NCI-H1436 treated with DMSO at 0.1 percent for 48 hours (cell line): ENCODE measurements around the gene ZNF335.

Source experiments
- DNase-seq: peaks from one replicate; lab custom pipeline; 2025; lab: John Stamatoyannopoulos, UW

Gene ZNF335

DNA sequence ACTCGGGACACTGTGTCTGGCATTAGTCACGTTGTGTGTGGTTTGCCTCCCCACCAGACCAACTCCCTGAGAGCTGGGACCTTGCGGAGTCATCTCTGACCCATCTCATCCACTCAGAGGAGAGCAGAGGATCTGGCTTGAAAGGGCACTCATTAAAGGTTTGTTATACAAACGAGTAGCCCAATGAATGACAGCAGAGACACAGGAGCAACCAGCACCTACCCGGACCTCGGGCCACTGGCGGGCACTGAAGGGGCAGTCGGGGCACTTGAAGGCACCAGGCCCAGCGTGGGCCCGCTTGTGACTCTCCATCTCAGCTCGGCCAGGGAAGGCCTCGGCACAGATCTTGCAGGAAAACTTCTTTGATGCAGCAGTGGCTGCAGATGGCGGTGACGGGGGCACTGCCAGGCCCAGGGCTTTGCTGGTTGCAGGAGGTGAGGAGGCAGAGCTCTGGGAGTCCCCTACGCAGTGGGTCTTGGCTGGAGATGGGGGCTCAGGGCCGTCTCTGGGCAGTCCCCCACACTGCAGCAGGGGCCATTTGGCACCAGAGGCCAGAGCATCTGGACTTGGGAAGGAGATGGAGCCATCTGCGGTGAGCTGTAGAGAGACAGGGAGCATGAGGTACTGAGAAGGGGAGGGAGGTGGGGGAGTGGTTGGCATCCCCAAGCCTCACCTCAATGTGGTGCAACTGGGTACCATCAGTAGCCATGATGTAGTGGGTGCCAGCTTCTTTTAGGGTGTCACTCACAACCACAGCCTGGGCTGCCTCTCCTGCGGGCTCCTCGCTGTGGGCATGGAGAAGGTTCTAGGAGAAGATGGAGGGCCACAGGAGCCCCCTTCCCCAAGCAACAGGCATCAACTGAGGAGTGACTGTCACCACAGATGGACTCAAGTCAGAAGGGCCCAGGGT, 19.8 kb downstream of the ZNF335 start:
- no peak for DNase-seq

DNA sequence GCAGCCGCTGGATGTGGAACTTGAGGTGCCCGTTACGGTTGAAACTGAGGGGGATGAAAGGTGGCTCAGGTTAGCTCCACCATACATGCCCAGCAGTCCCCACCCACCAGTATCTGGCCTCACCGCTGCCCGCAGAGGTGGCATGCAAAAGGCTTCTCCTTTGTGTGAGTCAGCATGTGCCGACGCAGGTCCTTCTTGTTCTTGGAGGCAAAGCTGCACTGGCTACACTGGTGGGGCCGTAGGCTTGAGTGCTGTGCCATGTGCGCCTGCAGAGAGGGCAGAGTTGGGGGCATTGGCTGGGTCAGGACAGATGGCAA, 21.7 kb downstream of the ZNF335 start:
- no peak for DNase-seq

DNA sequence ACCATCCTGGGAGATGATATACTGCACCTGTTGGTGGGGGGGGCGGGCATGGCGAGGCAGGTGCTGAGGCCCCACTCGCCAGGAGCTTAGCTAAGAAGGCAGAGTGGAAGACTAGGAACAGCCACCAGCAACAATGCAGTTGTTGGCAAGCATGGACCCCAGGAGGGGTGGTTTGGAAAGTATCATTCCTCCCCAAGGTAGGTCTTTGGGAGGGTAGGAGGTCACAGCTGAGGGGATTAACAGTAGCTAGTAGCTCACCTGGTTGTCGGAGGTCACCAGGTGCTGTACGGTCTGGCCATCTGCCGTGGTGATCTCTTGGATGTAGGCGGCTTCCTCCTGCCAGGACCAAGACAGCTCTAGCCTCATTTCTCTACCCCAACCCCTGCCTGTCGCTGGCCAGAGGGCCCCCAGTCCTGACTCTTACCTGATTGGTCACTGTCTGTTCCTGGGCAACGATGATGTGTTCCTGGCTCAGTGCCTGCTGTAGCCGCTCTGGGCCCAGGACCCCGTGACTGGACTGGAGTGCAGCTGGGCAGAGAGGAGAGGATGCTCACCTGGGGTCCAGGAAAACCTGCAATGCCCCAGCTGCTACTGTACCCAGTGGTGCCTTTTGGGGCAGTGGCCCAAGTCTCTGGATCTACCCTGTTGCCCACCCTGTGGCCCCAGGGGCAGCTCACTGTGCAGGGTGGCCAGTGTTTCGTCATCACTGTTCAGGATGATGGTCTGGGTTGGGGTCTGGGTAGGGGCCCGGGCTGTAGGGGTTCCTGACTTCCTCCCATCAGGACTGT, 22.3 kb downstream of the ZNF335 start:
- DNase-seq = no peak

DNA sequence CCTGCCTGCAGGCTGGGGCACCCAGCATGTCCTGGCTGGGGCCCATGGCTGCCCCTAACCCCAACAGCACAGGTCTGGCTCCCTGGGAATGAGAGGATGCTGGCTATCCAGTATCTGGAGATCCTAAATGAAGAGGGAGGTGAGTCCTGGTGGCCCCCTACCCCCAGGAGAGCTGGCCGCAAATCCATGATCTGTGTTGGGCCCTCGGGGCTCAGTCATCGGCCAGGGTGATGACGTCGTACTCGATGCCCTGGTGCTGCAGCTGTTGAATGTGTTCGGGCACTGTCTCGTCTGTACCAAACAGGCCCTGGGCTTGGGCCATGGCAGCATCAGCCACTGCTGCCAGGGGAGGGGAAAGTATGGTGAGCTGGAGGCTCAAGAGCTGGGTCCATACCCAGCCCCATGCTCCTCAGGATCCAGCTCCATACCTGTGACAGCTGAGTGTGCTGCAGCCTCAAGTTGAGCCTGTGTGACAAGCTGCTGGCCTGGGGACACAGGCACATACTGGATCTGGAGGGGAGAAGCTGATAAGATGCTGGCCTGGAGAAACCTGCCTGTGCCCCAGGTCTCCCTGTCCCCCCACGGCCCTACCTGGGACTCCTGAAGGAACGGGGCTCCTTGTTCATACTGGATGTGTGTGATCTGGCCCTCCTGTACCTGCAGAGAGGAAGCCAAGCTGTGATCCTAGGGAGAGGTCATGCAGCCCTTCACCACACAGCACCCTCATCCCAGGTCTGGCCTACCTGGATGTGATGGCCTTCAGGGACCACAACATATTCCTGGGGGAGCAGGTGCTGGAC, 23.1 kb downstream of the ZNF335 start:
- DNase-seq = no peak

DNA sequence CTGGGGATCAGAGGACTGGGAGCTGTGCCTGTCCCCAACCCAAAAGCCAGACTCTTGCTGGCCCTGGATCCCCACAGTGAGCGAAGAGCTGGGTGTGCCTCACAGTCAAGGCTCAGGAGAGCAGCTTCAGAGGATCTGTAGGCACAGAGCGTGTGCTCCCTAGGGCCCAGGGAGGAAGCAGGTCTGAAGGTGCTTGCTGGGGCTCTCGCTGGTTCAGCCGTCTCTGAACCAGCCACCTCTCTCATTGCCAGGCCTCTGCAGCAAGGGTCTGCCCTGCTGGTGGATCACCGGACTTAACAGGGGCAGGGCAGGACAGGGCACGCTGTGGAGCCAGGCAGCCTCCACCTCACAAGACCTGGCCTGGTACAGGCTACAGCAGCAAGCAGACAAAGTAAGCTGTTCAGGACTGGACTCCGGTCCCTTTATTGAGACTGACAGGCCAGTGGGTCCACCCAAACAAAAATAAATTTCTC, 23.7 kb downstream of the ZNF335 start:
- DNase-seq = no peak

DNA sequence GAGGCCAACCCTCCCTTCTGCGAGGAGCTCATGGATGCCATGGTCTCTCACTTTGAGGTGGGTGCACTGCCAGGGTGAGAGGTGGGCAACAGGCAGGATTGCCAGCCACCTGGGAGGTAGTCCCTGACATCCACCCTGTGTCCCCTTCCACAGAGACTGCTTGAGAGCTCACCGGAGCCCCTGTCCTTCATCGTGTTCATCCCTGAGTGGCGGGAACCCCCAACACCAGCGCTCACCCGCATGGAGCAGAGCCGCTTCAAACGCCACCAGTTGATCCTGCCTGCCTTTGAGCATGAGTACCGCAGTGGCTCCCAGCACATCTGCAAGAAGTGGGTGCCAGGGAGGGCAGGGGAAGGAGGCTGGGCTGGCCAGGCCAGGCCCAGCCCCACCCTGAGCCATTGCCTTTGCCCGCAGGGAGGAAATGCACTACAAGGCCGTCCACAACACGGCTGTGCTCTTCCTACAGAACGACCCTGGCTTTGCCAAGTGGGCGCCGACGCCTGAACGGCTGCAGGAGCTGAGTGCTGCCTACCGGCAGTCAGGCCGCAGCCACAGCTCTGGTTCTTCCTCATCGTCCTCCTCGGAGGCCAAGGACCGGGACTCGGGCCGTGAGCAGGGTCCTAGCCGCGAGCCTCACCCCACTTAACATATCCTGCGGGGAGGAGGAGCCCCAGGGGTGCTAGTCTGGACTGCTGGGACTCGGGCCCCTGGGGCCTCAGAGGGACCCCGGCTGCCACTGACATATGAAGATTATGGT, 24.7 kb downstream of the ZNF335 start:
- no peak for DNase-seq

DNA sequence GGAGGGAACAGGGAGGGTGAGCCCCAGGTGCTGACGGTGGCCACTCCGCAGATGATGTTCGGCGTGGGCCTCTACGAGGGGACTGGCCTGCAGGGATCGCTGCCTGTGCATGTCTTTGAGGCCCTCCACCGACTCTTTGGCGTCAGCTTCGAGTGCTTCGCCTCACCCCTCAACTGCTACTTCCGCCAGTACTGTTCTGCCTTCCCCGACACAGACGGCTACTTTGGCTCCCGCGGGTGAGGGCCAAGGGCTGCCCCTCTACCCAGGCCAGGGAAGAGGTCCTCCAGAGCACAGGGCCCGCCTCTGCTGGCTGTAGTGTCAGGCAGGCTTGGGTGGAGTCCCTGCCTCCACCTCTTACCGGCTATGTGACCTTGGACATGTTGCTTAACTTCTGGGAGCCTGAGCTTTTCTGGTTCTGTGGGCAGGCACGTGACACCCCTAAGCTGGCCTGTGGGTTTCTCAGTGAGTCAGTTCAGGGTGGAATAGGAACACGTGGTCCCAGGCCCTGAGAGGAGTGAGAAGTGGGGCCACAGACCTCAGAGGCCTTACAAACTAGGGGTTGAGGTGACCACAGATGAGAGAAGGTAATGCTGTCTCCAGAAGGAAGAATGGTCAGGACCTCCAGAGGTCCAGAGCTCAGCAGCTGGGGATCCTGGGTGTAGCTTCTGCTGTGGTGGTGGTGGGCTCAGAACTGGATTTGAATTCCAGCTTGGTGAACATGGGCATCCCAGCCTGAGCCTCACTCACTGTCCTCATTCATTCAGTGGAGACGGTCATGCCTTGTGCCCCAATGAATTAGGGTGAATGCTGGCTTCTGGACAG, 25.6 kb downstream of the ZNF335 start:
- DNase-seq = no peak

DNA sequence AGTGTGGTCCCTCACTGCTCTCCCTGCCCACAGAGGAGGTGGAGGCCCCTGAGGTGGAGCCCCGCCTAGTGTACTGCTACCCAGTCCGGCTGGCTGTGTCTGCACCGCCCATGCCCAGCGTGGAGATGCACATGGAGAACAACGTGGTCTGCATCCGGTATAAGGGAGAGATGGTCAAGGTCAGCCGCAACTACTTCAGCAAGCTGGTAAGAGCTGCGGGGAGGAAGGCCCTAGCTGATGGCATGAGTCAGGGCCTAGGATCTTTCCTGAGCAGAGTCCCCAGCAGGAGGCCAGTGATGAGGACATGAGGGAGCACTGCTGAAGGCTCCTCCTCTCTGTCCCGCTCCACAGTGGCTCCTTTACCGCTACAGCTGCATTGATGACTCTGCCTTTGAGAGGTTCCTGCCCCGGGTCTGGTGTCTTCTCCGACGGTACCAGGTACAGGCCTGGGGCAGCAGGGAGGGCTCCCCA, 26.3 kb downstream of the ZNF335 start:
- DNase-seq = no peak

DNA sequence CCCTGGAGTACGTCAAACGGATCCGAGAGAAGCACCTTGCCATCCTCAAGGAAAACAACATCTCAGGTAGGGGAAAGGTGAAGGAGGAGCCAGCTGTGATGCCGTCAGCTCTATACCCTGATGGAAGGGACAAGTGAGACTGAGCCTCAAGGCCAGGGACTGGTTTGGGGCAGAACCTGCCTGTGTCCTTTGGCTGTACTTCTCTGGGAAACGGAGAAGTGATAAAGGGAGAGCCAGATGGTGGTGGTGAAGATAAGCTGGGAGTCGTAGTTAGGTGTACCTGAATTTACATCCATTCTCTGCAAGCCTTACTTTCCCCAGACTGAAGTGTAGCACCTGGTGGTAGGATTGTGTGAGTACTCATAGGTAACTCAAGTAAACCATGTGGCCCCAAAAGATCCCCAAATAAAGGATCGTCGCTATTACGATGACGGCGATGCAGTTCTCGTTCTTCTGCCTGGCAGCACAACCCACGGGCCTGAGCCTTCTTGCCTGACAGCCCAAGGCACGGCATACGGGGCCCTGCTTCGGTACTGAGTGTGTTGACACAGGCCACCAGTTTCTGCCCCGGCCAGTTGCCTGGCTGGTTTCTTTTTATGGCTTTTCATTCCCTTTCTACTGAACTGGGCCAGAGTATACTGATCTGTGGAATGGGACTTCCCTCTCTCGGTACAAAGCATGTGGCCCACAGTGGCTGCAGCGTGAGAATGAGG, 26.9 kb downstream of the ZNF335 start:
- DNase-seq = no peak

DNA sequence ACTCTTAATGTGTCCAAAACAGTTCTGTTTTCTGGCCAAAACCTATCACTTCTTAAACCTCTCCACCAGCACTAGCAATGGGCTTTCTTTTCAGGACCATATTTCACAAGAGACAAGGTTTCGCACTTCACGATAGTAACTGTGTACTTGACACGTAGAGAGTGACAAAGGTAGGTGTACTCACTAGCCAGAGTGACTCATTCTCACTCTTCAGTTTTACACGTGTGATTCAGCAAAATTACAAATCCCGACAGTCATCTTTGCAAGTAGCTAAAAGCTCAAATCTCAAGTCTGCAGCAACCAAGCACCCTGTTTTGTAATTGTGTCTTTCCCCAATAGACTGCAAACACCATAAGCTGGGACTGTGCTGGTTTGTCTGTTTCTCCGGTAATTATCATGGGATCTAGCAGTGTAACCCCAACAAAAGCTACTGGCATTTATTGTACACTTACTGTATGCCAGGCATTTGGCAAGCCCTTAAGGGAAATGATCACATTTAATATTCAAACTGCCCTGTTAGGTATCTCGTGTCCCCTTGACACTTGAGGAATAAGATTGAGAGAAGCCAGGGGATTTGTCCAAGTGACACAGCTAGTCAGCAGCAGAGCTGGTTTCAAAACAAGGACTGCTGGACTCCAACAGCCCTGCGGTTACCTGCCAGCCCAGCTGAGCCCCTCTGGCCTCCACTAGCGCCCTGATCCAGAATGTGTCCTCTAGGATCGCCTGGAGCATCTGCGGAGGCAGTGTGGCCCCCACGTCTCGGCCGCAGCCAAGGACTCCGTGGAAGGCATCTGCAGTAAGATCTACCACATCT, 27.6 kb downstream of the ZNF335 start:
- no peak for DNase-seq

DNA sequence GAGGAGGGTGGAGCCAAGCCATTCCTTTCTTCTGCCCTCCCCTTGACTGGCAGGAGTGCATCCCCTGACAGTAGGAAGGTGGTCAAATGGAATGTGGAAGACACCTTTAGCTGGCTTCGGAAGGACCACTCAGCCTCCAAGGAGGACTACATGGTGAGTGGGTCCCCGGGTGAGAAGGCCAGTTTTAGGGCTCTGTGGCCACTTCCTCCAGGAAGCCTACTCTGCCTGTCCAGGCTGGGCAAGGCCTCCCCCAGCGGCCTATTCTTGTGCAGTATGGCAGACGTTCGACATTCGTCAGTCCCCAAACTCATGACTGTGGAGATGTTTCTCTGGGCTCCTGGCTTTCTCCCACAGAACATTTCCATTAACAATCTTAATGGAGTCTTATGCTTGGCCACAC, 28.4 kb downstream of the ZNF335 start:
- DNase-seq = no peak

DNA sequence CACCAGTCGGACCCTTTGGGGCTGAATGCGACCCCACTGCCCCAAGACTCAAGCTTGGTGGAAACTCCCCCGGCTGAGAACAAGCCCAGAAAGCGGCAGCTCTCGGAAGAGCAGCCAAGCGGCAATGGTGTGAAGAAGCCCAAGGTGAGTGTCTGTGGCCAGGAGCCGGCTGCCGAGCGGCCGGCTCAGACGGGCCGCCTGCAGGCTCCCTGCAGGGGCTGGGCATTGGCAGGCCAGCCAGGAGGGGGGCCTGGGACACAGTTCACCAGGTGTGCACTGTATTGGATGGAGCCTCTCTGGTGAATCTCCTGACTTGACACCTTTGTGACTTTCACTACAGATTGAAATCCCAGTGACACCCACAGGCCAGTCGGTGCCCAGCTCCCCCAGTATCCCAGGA, 31.5 kb downstream of the ZNF335 start:
- no peak for DNase-seq

DNA sequence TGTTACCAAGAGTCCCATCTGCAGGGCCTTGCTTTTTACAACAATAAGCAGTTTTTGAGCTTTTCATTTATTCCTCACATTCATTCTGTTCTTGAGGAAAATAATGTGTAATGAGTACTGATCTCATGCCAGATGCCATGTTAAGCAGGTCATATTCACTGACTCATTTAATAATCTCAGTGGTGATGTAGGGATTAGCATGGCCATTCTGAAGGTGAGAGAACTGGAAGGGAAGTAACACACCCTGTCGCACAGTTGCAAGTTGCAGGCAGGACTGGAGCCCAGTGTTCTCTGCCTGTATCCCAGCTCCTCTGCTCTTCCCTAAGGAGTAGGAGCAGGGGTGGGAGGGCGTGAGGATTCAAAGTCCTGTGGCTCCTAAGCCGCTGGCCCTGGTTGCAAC, 31.9 kb downstream of the ZNF335 start:
- no peak for DNase-seq

DNA sequence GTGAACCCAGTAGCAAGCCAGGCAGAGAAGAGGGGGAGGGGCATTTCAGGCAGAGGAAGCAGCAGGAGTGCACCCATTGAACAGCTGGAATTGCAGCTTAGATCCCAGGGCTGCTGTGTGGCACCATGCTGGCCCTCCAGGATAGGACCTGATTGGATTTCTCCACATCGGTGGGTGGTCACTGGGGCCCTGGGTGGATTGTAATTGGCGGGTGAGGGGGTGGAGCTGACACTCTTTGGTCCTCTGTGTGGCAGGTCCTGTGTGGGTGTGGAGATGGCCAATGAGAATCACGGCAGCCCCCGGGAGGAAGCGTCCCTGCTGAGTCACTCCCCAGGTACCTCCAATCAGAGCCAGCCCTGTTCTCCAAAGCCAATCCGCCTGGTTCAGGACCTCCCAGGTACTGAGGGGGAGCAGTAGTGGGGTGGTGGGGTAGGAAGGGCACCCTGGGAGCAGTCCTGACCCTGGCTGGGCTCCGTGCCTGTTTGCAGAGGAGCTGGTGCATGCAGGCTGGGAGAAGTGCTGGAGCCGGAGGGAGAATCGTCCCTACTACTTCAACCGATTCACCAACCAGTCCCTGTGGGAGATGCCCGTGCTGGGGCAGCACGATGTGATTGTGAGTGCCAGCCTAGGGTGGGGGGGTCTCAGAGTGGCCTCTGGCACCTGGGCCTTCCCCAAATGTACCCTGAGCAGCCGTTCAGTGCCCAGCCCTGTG, 33.1 kb downstream of the ZNF335 start:
- DNase-seq = no peak

DNA sequence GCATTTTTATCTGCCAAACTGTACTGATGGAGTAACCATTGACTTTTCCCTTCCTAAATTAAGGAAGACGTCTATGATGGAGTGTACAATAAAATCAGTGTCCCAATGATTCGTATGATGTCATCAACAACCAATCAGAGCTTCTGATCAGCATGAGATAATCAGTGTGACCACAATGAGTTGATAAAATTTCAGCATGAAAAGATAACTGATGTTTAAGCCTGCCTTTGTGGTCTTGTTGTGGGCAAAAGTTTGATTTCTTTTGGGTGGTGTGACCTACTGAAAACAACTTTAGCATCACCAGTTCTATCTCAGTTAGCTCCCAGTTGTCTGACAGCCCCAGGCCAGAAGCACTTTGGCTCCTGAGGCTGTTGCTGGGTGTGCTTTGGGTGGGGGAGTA, 34.2 kb downstream of the ZNF335 start:
- no peak for DNase-seq

DNA sequence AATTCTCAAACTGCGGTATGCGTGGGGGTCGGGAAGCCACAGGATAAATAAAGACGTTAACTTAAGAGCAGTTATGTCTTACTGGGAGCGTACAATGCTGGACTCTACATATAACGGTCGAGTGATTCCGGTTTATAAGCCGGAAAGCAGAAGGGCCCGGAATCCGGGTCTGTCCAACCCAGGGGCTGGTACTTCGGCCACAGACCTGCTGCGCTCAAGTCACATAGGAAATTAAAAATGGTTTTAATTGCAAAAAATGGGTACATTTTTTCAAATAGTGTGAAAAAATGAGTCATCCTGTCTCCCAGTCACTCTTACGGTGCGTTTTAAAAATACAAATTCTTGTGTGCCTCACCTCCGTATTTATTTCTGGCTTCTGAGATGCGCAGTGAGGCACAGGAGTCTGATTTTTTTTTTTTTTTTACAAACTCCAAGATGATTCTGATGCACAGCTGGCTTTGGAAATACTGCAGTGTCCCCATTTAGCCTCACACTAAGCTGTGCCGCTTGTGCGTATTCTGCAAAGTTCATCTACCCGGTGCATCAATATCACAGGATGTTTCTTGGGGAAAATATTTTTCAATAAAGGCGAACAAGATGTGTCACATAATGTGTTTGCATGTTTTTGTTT, 36.5 kb downstream of the ZNF335 start:
- no peak for DNase-seq

DNA sequence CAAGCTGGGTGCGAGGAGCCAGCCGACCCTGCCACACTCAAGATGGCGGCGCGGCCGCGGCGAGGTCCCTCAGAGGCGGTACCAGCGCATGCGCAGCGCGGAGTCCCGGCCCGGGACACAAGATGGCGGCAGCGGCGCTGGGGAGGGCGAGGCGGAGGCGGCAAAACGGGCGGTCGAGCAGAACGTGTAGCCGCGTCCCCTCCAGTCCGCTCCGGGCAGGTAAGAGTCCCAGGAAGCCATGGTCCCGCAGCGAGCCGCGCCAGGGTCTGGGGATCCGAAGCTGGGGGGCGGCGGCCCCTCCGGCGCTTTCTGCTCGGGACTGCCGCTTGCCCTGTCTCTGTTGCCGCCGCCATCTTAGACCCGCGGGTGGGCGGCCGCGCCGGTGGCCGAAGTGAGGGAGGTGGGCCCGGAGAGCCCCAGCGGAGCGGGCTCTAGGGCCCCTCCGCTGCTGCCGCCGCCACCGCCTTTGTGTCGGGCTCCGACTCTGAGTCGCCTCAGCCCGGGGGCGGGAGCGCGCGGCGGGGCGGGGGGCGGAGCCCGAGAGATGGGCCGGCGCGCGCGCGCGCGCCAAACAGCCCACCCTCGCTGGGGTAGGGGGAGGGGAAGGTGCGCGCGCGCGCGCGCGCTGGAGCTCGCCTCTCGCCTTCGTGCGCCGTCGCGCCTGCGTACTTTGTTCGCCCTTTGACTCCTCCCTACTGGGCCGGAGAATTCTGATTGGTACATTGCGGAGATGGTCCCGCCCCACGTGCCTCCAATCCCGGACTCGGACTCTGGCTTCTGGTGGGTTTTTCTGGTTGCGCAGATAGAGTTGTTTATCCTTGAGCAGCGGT, 37.2 kb downstream of the ZNF335 start, which contains the start of gene PCIF1:
PCIF1 (plus strand) TSS at position 98 of the 830 bp plus-strand sequence. CDS start 4,317 bp downstream, outside the sequence.
- peak; percentile 83 for DNase-seq
